ENCODE data around the gene TEAD3.

GRCh38 chr6:35483062-35483461 is 13.8 kb downstream of the TEAD3 start:
- TF ChIP-seq CTCF (IDR thresholded peaks at IDR 0.05): no peak
- no peak for TF ChIP-seq POLR2AphosphoS5 (IDR thresholded peaks at IDR 0.05; ENCODE audit: low read depth, low read length)
